ENCODE measurements around the gene C20orf96.
"Not testable (repeated sequence)": the region's sequence is repeated elsewhere in the genome, so short reads cannot be mapped to it uniquely, and the experiment has no call there.

The C20orf96 gene, protein sequence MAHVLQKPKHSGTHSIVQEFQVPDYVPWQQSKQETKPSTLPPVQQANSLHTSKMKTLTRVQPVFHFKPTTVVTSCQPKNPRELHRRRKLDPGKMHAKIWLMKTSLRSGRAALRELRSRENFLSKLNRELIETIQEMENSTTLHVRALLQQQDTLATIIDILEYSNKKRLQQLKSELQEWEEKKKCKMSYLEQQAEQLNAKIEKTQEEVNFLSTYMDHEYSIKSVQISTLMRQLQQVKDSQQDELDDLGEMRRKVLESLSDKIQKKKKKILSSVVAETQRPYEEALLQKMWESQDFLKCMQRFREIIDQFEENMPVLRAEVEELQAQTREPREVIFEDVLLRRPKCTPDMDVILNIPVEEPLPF

DNA sequence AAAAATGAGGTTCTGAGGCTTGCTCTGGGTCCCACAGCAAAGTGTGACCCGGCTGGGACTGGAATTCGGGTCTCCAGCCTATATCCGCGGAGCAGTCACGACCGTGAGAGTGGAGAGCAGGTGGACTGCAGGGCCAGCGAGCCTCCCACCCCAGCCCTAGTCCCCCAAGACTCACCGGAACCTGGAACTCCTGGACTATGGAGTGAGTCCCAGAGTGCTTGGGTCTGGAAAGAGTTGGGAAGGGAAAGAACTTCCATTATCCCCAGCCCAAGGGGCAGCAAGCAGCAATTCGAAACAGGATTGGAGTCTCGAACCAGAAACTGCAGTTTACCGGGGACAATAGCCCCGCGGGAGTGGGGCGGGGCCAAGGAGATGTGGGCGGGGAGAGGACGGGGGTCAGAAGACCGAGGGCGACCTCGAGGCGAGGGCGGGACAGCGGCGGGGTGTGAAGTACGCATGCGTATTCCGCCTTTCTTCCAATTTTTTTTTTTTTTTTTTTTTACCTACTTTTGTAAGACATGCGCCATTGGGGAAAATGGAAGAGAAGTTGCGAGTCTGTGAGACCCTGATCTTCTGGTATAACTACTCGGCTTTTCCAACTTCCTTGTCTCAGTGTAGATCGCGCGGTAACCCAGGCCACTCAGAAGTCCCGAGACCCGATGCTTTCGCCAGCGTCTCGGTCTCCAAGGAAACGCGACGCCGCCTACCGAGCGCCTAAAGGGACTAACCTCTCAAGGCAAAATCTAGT lies at the start of gene C20orf96:
Gene C20orf96, minus strand, starts transcription at position 667 of the 748 bp plus-strand sequence. Its CDS starts 140 bp downstream, at position 527.
- DNase-seq (ENCODE audit: low spot score), result peak; percentile 97

DNA sequence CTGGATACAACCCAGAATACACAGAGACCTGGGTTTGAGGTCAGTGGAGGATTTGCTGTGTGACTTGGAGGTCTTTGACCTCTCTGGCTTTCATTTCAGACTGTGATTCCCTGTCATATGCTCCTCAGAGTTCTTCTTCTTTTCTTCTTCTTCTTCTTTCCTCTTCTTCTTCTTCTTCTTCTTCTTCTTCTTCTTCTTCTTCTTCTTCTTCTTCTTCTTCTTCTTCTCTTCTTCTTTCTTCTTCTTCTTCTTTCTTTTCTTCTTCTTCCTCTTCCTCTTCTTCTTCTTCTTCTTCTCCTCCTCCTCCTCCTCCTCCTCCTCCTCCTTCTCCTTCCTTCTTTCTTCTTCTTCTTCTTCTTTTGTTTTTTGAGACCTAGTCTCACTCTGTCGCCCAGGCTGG lies 45.5 kb upstream of the C20orf96 start:
- not testable (repeated sequence) for DNase-seq (ENCODE audit: low spot score)

DNA sequence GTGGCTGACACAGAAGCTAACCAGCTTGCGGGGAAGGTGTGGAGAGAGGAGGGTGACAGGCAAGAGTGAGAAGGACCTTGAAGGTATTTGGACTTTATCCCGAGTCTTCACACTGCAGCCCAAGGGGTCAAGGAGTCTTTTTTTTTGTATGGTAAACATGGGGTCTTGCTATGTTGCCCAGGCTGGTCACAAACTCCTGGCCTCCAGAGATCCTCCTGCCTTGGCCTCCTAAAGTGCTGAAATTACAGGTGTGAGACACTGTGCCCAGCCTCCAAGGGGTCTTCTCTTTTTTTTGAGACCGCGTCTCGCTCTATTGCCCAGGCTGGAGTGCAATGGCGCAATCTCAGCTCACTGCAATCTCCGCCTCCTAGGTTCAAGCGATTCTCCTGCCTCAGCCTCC lies 44.0 kb upstream of the C20orf96 start:
- no peak for DNase-seq (ENCODE audit: low spot score)

DNA sequence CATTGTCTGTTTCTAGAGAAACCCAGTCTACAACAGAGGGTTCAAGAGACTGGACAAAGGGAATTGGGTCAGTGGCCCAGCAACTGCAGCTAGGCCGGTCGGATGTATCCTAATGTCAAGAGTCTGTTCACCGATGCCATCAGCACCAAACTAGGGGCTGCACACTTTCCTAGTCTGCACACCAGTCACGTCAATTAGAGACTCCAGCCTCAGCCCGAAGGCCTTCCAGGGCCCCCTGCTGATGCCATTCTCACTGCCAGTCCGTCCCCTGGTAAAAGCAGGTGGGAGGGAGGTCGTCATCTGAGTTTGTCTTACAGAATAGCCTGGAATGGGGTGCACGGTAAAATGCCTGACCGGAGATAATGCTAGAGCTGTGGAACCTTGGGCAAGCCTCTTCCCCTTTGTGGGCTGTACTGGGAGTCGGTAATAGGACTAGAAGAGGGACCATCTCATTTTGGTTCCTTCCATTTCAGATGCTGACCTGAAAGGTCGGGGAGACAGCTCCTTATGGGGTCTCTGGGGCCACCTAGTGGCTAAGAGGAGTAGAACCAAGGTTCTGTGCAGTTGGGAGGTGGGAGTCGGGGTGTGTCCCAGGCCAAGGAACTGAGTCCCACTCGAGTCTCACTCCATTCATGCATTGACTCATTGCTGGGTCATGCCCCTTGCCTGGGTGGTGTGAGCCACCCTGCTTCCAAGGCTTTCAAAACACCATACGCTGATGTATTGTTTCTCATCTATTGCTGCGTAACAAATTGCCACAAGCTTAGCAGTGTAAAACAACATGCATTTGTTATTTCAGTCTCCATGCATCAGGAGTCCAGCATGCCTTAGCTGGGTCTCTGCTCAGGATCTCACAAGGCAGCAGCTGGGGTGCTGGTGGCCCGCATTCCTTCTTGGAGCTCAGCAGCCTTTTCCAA lies 39.9 kb upstream of the C20orf96 start:
- DNase-seq (ENCODE audit: low spot score), result peak; percentile 89

DNA sequence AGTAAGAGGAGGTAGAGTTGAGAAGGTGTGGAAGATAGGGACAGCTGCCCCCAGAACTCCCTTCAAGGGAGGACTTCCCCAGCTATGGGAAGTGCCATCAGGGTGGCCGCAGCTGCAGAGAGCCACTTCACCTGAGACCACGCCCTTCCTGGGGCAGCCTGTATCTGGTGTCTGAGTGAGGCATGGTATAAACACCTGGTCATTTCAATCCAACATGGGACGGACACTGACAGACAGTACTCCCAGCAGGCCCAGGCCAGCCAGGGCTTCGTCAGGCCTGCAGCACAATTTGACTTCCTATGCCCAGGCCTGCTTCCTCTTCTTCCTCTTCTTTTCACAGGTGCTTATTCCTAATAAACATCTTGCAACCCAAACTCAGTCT lies 39.3 kb upstream of the C20orf96 start:
- DNase-seq (ENCODE audit: low spot score), result no peak

DNA sequence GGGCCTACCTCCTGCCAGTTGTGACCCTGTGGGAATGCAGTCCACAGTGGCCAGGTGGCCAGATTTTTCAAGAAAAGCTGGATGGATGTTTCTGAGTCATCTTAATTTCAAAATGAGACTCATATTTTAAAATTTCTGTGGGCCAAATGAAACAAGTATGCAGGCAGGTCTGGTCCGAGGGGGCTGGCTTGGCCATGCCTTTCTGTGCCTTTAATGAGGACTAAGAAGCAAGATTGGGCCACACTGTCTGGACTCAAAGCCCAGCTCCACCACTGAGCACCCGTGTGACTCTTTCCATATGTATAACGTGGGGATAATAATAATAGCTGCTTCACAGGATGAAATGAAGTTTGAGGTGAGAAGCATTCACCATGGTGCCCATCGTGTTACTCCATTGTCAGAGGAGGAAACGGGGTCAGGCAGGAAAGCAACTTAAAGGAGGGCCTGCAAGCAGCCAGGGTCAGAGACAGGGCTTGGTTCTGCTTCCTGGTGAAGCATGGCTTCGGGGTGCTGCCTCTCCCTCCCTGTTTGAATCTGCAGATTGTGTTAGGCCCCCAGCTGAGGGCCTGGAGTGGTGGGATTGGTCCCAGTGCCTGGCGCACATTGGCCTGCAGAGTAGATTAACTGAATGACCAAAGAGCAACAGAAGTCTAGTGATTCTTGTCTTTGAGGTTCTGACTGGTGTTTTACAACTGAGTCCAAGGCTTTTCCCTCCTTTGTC lies 38.6 kb upstream of the C20orf96 start:
- DNase-seq (ENCODE audit: low spot score), result no peak

DNA sequence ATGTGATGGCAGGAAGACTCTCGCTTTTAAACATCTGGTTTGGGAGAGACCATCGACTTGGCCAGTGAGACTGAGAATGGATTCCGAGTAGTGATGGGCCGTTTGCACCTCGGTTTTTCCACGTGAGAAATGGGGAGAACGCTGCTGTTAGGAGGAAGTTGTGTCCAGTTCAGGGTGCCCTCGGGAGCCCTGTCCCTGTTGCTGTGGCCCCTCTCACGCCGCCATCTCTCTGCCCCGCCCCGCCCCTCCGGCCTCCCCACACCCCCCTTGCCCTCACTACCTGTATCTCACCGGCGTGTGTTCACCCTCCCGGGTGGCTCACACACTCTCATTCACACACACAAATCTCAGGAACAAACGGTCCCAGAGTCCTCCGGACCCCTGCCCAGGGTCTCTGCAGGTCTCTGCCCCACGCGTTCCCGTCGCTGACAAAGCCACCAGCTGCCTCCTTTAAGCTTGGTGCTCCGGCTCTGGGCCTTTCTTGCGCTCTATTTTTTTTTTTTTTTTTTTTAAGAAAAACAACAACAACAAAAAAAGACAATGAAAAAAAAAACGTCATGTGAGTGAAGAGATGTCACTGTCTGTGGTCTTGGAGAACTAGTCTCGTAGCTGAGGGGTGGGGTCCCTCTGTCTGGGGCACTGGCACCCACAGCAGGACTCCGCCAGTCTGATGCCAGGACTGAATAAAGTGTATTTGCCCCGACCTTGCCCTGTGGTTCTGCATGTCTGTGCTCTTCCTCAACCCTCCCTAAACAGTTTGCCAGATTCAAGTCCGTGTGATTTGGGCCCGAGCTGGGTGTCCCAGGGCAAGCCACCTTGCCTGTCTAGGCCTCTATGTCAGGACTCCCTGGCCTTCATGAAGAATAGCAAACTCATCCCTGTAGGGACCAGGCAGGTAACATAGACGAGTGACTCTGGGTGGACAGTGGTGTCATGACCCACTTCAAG lies 37.8 kb upstream of the C20orf96 start:
- DNase-seq (ENCODE audit: low spot score), result no peak

DNA sequence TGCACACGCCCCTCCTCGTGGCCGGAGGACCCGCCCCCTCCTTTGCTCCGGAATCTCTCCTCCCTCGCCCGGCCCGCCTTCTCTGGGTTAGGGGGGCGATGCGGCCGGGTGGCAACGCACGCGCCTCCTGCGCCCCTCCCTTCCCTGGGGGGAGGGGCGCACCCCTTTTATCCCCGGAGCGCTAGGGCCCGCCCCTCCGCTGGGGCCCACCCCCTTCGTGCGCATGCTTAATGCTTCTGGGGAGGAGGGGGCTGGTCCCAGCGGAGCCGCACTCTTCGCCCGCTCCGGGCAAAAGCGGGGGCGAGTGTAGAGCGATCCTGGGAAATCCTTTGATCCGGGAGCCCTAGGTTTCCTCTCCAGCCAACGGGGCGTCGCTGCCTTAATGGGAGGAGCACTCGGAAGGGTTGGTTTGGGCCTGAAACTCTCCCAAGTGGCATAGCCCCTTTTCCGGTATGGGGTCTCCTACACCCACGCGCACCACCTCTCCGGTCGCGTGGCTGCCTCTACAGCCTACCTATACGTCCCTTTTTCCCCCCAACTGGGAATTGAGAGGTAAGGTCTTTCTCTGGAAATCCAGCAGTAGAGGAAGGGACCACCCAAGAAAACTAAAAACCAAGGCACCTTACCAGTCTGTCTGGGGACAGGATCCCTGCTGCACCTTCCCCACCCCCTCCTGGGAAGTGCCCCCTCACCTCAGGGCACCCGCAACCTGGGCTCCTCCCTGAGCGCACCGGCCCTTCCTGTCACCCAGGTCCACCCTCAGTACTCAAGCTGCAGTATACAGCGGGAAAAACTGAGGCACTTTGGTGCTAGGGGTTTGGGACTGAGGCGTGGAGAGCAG lies 36.9 kb upstream of the C20orf96 start:
- peak; percentile 95 for DNase-seq (ENCODE audit: low spot score)

DNA sequence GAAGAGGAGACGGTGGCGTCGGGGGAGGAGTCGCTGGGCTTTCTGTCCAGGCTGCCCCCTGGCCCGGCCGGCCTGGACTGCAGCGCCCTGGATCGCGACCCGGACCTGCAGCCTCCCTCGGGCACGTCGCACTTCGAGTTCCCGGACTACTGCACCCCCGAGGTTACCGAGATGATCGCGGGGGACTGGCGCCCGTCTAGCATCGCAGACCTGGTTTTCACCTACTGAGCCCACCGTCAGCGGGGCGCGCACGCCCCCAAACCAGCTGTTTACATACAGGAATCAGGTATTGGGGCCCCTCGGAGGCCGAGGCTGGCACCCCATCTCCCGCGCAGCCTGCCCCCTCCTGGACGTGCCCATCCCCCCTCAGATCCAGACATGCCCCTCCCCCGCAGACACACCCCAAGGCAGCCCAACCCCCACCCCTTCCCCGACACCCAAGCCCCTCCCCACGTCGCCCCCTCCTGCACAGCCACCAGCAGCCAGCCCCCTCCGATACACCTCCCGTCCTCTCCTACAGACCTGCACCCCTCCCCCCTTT lies 36.2 kb upstream of the C20orf96 start:
- DNase-seq (ENCODE audit: low spot score), result peak; percentile 74

DNA sequence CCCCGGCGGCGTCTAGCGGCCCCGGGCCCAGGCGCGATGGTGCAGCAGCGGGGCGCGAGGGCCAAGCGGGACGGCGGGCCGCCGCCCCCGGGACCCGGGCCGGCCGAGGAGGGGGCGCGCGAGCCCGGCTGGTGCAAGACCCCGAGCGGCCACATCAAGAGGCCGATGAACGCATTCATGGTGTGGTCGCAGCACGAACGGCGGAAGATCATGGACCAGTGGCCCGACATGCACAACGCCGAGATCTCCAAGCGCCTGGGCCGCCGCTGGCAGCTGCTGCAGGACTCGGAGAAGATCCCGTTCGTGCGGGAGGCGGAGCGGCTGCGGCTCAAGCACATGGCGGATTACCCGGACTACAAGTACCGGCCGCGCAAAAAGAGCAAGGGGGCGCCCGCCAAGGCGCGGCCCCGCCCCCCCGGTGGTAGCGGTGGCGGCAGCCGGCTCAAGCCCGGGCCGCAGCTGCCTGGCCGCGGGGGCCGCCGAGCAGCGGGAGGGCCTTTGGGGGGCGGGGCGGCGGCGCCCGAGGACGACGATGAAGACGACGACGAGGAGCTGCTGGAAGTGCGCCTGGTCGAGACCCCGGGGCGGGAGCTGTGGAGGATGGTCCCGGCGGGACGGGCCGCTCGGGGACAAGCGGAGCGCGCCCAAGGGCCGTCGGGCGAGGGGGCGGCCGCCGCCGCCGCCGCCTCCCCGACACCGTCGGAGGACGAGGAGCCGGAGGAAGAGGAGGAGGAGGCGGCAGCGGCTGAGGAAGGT lies 35.5 kb upstream of the C20orf96 start:
- peak; percentile 82 for DNase-seq (ENCODE audit: low spot score)

DNA sequence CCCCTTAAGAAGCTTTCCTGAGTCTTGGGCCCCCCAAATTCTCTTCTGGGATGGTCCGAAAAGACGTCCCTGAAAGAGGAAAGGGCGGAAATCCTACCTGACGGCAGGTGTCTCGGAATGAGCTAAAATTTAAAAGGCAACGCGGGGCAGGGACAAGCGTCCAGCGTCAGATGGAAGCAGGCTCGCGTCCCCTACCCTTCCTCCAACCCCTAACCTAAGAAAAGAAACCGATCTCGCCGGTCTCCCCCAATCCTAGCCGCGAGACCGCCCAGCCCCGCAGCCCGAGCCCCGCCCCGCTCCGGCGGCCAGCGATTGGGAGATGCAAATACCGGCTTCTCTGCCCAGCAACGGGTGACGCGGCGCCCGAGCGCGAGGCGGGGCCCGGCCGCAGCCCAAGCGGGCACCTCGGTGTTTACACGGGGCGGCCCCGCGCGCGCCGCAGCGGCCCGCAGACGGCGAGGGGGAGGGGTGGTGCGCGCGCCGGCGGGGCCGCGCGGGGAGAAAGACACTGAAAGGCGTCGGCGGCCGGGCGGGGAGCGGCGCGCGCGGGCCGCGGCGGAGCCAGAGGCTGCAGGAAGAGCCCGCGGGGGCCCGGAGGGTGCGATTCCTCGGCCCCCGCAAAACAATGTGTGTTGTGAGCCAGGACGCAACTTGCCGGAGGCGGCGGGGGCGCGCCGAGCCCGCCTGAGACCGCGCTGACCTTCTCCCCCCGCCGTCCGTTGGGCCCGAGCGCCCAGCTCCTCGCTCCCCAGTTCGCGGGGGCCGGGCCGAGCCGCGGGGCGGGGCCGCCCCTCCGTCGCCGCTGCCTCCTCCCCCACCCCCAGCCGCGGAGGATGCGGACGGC lies 34.7 kb upstream of the C20orf96 start, which contains the start of gene SOX12:
Gene SOX12, plus strand, starts transcription at position 508 of the 844 bp plus-strand sequence. CDS start 373 bp downstream, outside the sequence.
- peak; percentile 96 for DNase-seq (ENCODE audit: low spot score)

DNA sequence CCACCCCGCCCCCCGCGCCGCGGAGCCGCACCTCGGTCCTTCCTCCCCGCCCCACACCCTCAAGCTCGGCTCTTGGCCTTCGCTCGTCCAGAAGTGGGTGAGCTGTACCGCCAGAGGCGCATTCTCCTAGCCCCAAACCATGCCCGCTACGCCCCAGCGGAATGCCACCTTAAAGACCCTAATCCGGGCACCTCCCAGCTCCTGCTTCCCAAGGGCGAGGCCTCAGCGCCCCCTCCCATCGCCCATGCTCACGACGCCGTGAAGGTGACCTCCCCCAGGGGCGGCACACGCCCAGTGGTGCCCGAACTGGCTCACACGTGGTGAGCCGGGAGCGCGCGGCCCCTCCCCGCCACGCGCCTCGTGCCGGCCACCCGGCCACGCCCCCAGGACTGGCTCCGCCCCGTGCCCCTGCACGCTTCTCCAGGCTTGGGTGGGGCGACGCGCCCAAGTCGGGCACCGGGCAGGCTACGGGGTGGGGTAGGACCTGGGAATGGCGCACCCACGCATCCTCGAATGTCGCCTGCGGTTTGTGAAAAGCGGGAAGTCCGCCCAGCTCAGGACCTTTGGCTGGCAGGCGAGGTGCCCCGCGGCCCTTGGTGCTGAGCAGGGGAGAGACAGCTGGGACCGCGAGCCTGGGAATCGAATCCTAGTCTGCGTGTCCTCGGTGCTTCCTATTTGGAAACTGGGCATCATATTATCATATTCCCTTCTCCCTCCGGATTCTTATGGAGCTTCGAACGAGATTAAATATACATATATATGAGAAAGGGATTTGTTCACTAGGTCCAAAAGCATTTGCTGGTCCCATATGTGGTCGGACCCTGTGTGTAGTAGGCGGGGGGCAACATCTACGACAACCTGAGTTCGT lies 33.9 kb upstream of the C20orf96 start:
- DNase-seq (ENCODE audit: low spot score), result peak; percentile 94

DNA sequence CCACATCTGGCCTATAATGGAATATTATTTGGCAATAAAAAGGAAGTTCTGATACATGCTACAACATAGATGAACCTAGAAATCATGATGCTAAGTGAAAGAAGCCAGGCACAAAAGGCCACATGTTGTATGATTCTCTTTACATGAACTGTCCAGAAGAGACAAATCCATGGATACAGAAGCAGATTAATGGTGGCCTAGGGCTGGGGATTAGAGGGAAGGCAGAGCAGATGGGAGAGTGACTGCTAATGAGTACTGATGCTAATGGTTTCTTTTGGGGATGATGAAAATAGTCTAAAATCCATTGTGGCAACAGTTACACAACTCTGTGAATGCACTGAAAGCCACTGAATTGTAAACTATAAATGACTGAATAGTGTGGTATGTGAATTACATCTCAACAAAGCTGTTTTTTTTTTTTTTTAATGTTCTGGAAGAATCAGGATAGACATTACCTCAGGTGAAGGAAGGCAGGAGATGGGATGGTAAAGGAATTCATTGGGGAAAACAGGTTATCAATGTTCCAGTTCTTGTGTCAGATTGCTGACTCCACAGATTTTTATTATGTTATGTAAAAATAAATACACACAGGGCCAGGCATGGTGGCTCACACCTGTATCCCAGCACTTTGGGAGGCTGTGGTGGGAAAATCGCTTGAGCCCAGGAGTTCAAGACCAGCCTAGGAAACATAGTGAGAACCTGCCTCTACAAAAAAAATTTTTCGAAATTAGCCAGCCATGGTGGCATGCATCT lies 25.9 kb upstream of the C20orf96 start:
- DNase-seq (ENCODE audit: low spot score), result no peak

DNA sequence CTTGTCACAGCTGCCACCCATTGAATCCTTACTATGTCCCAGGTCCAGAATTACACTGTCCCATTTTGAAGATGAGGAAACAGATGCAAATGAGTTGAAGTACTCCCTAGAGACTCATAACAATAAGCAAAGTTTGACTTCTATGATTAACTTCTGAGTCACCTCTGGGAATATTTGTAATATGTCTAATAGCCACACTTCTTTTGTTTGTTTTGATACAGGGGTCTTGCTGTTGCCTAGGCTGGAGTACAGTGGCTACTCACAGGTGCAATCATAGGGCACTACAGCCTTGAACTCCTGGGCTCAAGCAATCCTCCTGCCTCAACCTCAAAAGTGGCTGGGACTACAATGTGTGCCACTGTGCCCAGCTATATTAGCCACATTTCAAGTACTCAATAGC lies 23.4 kb upstream of the C20orf96 start:
- DNase-seq (ENCODE audit: low spot score), result no peak

DNA sequence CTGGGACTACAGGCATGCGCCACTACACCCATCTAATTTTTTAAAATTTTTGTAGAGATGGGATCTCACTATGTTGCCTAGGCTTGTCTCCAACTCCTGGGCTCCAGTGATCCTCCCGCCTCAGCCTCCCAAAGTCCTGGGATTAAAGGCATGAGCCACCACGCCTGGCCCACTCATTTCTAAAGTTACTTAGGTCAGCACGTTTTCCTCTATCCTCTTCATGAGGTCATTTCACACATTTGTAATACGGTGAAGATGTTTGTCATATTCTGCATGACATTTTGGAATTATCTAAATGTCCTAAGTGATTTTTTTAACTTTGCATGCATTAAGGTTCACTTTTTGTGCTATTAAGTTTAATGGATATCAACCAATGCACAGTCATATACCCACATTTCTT lies 22.9 kb upstream of the C20orf96 start:
- DNase-seq (ENCODE audit: low spot score), result no peak

DNA sequence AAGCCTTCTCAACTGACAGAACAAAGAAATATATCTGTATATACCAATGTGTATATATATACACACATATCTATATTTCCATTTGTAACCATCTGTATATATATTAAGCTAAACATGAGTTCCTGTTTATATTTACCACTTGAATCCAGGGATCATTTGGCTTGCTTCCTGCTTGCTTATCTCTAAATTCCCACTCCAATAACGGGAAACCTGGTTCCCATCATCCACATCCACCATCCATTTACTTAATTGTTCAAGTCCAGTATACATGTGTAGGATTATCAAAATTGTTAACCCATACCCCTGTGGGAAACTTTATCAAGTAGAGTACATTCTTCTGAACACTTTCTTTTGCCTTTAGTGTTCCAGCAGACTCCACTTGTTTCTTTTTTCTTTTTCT lies 22.3 kb upstream of the C20orf96 start:
- DNase-seq (ENCODE audit: low spot score), result no peak
